Middle frontal gyrus (tissue), 1 donor: ENCODE measurements around the gene GDA.
"Not testable (repeated sequence)": the region's sequence is repeated elsewhere in the genome, so short reads cannot be mapped to it uniquely, and the experiment has no call there.

Source experiments
- DNase-seq: peaks from one replicate; pipeline ENCODE4 v3.0.0-alpha.2; 2015; ENCODE audit warnings: low spot score; ENCODE audit errors: extremely low spot score

Gene GDA

DNA sequence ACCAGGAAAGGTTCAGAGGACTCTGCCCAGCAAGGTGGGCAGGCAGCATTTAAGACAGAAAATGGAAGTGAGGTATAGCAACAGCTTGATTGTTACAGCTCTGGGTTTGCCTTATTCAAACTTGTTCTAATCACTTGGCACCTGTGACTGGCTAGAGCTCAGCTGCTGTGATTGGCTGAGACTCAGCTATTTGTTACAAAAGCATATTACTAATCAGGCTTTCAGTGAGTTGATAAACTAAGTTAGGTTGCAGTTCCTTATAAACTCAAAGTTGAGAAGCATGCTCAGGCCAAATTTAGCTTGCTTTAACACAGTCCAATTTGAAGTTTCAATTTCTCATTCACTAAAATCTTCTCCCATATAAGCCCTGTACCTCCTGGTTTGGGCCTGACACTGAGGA, 56.3 kb downstream of the GDA start:
- no peak for DNase-seq

- DNase-seq = no peak
Measured at GRCh38 chr9:72207278-72207677, 58.0 kb downstream of the GDA start.

DNA sequence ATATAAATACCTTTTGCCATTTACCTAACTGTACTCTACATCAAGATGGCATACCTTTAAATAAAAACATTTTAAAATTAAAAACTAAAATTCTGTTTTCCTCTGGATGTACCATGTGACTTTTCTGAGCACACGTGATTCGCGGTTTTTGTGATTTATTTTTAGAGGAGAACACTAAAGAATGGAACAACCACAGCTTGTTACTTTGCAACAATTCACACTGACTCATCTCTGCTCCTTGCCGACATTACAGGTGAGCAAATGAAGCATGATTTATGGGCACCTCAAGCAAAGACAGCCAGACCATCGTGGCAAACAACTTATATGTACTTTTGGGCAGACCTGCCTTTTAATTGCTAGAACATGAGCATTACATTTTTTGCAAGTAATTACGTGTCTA, 61.3 kb downstream of the GDA start:
- no peak for DNase-seq

DNA sequence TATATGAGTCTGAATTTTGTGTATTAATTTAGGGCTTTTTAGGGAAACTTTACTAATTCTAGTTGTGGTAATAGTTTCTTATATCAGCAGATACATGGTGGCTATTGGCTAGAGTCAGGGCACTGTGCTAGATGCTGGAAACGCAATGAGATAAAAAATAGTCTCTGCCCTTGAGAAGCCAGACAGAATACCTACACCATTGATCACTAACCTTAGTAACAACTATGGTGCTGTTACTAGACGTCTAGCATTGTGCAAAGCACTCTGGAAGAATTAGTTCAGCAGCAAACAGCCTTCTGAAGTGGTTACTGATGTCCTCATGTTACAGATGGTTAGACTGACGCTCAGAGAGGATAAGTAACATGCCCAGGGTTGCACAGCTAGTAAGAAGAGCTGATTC, 61.8 kb downstream of the GDA start:
- DNase-seq = no peak

DNA sequence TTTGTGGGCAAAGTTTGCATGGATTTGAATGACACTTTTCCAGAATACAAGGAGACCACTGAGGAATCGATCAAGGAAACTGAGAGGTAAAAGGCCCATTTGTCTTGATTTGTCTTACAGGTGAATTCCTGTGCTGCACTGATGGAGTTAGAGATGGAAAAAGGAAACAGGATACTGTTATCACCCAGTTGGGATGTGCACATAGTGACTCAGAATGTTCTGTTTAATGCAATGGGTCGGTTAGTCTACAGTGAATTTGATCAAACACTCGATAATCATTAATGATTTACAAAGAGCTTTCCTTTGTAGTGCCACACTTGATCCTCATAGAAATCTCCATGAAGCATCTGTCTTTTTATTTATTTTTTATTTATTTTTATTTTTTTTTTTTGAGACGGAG, 64.7 kb downstream of the GDA start:
- no peak for DNase-seq

DNA sequence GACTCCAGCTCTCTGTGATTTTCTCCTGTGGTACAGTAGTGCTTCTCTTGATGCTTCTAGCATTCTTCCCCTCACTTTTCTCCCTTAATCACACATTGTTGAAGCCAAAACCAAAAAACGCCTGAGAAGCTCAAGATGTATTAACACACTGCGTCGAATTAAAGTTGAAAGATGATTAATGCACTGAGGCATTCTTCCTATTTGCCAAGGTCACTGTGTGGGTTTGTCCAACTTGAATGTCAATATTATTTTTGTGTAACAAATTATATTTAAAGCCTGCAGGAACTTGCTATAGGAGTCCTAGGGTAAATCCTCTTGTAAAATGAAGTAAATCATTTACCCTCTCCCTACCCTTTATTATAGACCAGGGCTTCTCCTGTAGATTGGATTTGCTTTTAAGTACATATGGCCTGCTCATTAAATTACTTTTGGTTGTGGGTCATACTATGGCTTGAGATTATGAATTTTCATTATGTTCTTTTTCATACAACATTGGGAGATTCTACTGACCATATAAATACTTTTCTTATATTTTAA, 68.1 kb downstream of the GDA start:
- DNase-seq = no peak

DNA sequence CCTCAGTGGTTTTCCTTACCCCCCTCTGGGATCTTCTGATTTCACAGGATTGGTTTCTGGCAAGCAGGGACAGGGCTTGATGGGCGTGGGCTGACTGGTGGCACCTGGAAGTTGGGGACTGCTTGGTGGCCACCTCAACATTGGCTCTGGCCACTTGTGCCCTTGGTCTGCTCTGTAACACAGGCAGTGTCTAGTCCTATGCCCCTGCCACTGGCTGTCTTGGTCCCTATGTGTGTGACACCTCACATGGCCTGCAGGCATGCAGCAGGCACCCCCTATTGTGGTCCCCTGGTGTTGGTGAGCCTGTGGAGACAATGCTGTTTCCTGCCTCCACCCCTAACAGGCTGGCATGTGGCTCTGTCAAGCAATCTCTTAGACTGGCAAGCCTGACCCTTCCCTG, 71.3 kb downstream of the GDA start:
- no peak for DNase-seq

- DNase-seq = no peak
Measured at GRCh38 chr9:72226146-72226812, 77.0 kb downstream of the GDA start.

- no peak for DNase-seq
Measured at GRCh38 chr9:72228282-72228681, 79.0 kb downstream of the GDA start.

GRCh38 chr9:72232778-72233177, 83.5 kb downstream of the GDA start:
- DNase-seq = no peak

GRCh38 chr9:72247549-72247948, 98.3 kb downstream of the GDA start:
- no peak for DNase-seq

GRCh38 chr9:72251589-72251988, 102.3 kb downstream of the GDA start:
- no peak for DNase-seq

GRCh38 chr9:72254901-72255545, 105.8 kb downstream of the GDA start:
- DNase-seq = no peak

GRCh38 chr9:72255569-72255968, 106.3 kb downstream of the GDA start:
- DNase-seq = no peak

GRCh38 chr9:72256931-72257330, 107.7 kb downstream of the GDA start:
- DNase-seq = no peak

- no peak for DNase-seq
Measured at GRCh38 chr9:72257814-72258213, 108.6 kb downstream of the GDA start.

DNA sequence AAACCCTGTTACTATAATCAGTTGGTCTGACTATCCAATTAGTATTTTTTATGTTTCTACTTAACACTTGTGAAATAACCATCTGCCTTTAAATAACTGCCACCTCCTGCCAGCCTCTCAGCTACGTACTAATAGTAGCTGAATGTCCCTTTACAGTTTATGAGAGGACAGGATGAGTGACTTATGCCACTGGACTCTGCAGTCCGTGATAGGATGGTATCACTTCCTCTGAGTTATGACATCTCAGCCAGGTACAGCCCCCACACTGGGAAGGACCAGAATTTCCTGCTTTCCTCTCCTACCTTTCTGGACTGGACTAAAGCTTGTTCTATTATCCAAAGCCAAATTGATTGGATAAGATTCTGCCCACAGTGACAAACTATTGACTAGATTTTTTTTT, 112.8 kb downstream of the GDA start:
- no peak for DNase-seq

DNA sequence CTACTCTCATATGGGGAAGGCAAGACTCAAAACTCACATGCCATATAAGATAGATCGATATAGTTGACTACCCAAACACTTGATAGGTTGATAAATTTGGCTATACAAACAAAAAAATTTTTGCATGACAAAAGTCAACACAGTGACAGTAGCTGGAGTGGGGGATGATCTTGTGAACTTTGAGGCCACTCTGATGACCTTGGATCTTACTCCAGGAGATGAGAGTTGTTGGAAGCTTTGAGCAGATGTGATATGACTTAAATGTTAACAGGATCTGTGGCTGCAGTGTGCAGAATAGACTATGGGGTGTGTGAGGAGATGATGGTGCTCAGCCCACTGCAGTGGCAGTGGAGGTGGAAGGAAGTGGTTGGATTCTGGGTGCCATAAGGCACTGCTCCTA, 114.3 kb downstream of the GDA start:
- DNase-seq = no peak

GRCh38 chr9:72268961-72269360, 119.7 kb downstream of the GDA start:
- DNase-seq = no peak

- DNase-seq = not testable (repeated sequence)
Measured at GRCh38 chr9:72270359-72270758, 121.1 kb downstream of the GDA start.

- DNase-seq = peak; percentile 40
Measured at GRCh38 chr9:72271613-72272478, 122.6 kb downstream of the GDA start.

DNA sequence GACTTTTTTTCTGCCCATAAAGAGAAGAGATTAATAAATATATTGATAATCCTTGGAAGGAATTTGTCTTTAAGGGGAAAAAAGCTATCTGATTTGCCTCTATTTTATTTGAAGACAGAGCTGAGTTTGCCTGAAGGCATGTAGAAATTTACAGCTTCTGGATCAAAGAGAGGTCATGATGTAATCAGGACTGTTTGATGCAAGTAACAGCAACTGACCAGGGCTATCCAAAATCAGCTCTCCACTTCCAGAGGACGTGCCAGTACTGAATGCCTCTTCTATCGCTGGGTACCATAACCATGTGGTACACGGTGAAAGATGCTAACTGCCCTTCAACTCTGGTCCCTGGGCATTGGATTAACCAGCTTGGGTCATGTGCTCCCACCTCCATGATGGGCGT, 125.2 kb downstream of the GDA start:
- DNase-seq = no peak
